HepG2 (cell line): ENCODE measurements around the gene FXR2. TPM values are rescaled to one million over a fixed set of nuclear protein-coding genes. Genes with fewer than 3 reads are reported as not detected.

Experiments
- AGO1 ChIP-seq: fragments of 200-400 bp; formaldehyde crosslinking; IDR thresholded peaks from 2 replicates; pipeline ENCODE4 v1.6.1; 2017; ENCODE audit warnings: mild to moderate bottlenecking, low read depth, low read length, moderate library complexity; ENCODE audit not compliant: poor library complexity, severe bottlenecking
- GFI1 ChIP-seq: sonication (generic); formaldehyde crosslinking; IDR thresholded peaks from 2 replicates; pipeline ENCODE4 v1.5.0; 2020; ENCODE audit warnings: missing genetic modification reagents, mild to moderate bottlenecking, borderline replicate concordance
- HIVEP1 ChIP-seq: sonication (generic); formaldehyde crosslinking; IDR thresholded peaks from 2 replicates; pipeline ENCODE4 v1.4.0; 2020; ENCODE audit warnings: mild to moderate bottlenecking, missing genetic modification reagents
- HNRNPK ChIP-seq: fragments of 200-400 bp; formaldehyde crosslinking; IDR thresholded peaks from 2 replicates; pipeline ENCODE4 v1.6.1; 2018; ENCODE audit warnings: low read length, low read depth, moderate library complexity, mild to moderate bottlenecking; ENCODE audit not compliant: poor library complexity, severe bottlenecking
- JARID2 ChIP-seq: sonication (generic); formaldehyde crosslinking; IDR thresholded peaks from 2 replicates; pipeline ENCODE4 v1.8.1; 2023; ENCODE audit warnings: missing genetic modification reagents, inconsistent platforms; ENCODE audit not compliant: insufficient replicate concordance
- MED13 ChIP-seq: sonication (generic); formaldehyde crosslinking; IDR thresholded peaks from 2 replicates; pipeline ENCODE4 v1.5.0; 2020; ENCODE audit warnings: missing genetic modification reagents
- ZNF274 ChIP-seq: sonication (generic); formaldehyde crosslinking; IDR thresholded peaks from 2 replicates; pipeline ENCODE4 v1.5.1; 2020; ENCODE audit warnings: mild to moderate bottlenecking, missing genetic modification reagents
- ZNF678 ChIP-seq: sonication (generic); formaldehyde crosslinking; IDR thresholded peaks from 2 replicates; pipeline ENCODE4 v1.4.0; 2020; ENCODE audit warnings: mild to moderate bottlenecking, missing genetic modification reagents
- ZNF816 ChIP-seq: sonication (generic); formaldehyde crosslinking; IDR thresholded peaks from 2 replicates; pipeline ENCODE4 v1.8.0; 2022; ENCODE audit warnings: missing genetic modification reagents, mild to moderate bottlenecking, borderline replicate concordance
- polyA plus RNA-seq, 8 experiments: library from polyadenylated mRNA; depleted of rRNA in 3 of 8; stranded (reverse) in 7 of 8; unstranded in 1 of 8; fragments of >200 nt; fragmentation: Illumina TruSeq in 4 of 8; extraction: Trizol in 4 of 8; gene quantifications; 2 replicates each; pipeline versions ENCODE4 v1.2.1 to v1.2.3, GENCODE V29; 2011 to 2016; ENCODE audit warnings: low read depth in 4 of 8, missing spikeins in 1 of 8, mixed read lengths in 1 of 8; ENCODE audit not compliant: insufficient read depth in 1 of 8
- total RNA-seq, 5 experiments: library from RNA; depleted of rRNA; stranded (reverse); fragments of >200 nt; fragmentation: Illumina TruSeq; extraction: Trizol; gene quantifications; 2 replicates each; pipeline ENCODE4 v1.2.3, GENCODE V29; 2016; ENCODE audit warnings: low read depth in 1 of 5
- TF ChIP-seq, protein P1 (sequence below): sonication (generic); formaldehyde crosslinking; IDR thresholded peaks from 2 replicates; pipeline ENCODE4 v1.5.0; 2020; ENCODE audit warnings: mild to moderate bottlenecking, missing genetic modification reagents, moderate library complexity
- TF ChIP-seq, protein P2 (sequence below): sonication (generic); formaldehyde crosslinking; IDR thresholded peaks from 2 replicates; pipeline ENCODE4 v1.4.0; 2020; ENCODE audit warnings: missing genetic modification reagents
- TF ChIP-seq, protein P3 (sequence below): sonication (generic); formaldehyde crosslinking; IDR thresholded peaks from 2 replicates; pipeline ENCODE4 v1.5.1; 2020; ENCODE audit warnings: mild to moderate bottlenecking, moderate library complexity, missing genetic modification reagents
- TF ChIP-seq, protein P4 (sequence below): sonication (generic); formaldehyde crosslinking; IDR thresholded peaks from 2 replicates; pipeline ENCODE4 v1.4.0; 2020; ENCODE audit warnings: missing genetic modification reagents

Gene FXR2
- total and polyA plus RNA-seq, 2 of the 13 experiments (the other 11 are each of a cell fraction or from before 2014, with no cell fraction given): 20.9 to 24.4 TPM

DNA sequence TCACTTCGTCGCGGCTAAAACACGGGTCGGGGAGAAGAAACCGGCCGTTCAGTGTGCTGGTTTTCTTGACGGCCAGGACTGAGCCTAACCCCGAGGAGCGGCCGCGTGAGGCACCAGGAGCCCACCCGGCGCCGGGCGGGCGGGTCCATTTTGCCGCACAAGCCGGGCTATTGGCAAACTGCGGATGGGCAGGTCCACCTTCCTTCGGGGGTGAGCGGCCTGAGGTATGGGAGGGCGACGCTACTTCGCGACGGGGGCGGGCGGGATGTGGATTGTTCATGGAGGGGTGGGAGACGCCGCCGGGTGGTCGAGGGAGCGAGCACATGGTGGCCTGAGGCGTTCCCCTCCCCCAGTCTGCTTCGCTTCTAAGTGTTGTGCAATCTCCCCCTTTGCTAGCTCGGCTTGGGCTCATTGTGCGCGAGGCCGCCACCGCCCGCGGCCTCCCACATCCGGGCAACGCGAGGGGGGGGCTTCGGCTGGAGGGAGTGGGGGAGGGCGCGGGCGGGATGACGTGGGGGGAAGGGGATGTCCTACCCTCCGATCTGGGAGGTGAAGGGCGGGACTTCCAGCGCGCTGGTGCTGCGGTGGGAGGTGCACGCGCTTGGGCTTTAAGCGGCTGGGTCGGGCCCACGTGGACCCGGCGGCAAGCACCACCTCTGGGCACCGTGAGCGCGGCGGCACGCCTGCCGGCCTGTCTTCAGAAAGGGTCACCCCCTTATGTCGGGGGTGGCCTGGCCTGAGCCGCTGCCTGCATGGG is 41.2 kb downstream of the FXR2 start (continued):
- peak; percentile 47; the same call in 1 of the 2 replicates for TF ChIP-seq ZNF816 (CRISPR knock-in tag)
- TF ChIP-seq HNRNPK: peak; percentile 44
- TF ChIP-seq ZNF274 (CRISPR knock-in tag): 0 out of 2 replicates have a peak, but pooled peaks have one; percentile 46
- TF ChIP-seq, protein P1, sequence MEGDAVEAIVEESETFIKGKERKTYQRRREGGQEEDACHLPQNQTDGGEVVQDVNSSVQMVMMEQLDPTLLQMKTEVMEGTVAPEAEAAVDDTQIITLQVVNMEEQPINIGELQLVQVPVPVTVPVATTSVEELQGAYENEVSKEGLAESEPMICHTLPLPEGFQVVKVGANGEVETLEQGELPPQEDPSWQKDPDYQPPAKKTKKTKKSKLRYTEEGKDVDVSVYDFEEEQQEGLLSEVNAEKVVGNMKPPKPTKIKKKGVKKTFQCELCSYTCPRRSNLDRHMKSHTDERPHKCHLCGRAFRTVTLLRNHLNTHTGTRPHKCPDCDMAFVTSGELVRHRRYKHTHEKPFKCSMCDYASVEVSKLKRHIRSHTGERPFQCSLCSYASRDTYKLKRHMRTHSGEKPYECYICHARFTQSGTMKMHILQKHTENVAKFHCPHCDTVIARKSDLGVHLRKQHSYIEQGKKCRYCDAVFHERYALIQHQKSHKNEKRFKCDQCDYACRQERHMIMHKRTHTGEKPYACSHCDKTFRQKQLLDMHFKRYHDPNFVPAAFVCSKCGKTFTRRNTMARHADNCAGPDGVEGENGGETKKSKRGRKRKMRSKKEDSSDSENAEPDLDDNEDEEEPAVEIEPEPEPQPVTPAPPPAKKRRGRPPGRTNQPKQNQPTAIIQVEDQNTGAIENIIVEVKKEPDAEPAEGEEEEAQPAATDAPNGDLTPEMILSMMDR (CRISPR knock-in tag): peak; percentile 21; the same call in 1 of the 2 replicates
- TF ChIP-seq GFI1 (CRISPR knock-in tag): peak; percentile 18; the same call in 1 of the 2 replicates
- TF ChIP-seq ZNF678 (CRISPR knock-in tag): no peak
- no peak; the same call in 1 of the 2 replicates for TF ChIP-seq MED13
- no peak for TF ChIP-seq JARID2 (CRISPR knock-in tag)
- TF ChIP-seq, protein P2, sequence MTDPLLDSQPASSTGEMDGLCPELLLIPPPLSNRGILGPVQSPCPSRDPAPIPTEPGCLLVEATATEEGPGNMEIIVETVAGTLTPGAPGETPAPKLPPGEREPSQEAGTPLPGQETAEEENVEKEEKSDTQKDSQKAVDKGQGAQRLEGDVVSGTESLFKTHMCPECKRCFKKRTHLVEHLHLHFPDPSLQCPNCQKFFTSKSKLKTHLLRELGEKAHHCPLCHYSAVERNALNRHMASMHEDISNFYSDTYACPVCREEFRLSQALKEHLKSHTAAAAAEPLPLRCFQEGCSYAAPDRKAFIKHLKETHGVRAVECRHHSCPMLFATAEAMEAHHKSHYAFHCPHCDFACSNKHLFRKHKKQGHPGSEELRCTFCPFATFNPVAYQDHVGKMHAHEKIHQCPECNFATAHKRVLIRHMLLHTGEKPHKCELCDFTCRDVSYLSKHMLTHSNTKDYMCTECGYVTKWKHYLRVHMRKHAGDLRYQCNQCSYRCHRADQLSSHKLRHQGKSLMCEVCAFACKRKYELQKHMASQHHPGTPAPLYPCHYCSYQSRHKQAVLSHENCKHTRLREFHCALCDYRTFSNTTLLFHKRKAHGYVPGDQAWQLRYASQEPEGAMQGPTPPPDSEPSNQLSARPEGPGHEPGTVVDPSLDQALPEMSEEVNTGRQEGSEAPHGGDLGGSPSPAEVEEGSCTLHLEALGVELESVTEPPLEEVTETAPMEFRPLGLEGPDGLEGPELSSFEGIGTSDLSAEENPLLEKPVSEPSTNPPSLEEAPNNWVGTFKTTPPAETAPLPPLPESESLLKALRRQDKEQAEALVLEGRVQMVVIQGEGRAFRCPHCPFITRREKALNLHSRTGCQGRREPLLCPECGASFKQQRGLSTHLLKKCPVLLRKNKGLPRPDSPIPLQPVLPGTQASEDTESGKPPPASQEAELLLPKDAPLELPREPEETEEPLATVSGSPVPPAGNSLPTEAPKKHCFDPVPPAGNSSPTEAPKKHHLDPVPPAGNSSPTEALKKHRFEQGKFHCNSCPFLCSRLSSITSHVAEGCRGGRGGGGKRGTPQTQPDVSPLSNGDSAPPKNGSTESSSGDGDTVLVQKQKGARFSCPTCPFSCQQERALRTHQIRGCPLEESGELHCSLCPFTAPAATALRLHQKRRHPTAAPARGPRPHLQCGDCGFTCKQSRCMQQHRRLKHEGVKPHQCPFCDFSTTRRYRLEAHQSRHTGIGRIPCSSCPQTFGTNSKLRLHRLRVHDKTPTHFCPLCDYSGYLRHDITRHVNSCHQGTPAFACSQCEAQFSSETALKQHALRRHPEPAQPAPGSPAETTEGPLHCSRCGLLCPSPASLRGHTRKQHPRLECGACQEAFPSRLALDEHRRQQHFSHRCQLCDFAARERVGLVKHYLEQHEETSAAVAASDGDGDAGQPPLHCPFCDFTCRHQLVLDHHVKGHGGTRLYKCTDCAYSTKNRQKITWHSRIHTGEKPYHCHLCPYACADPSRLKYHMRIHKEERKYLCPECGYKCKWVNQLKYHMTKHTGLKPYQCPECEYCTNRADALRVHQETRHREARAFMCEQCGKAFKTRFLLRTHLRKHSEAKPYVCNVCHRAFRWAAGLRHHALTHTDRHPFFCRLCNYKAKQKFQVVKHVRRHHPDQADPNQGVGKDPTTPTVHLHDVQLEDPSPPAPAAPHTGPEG: peak; percentile 75
- peak; percentile 75 for TF ChIP-seq AGO1
- TF ChIP-seq, protein P3, sequence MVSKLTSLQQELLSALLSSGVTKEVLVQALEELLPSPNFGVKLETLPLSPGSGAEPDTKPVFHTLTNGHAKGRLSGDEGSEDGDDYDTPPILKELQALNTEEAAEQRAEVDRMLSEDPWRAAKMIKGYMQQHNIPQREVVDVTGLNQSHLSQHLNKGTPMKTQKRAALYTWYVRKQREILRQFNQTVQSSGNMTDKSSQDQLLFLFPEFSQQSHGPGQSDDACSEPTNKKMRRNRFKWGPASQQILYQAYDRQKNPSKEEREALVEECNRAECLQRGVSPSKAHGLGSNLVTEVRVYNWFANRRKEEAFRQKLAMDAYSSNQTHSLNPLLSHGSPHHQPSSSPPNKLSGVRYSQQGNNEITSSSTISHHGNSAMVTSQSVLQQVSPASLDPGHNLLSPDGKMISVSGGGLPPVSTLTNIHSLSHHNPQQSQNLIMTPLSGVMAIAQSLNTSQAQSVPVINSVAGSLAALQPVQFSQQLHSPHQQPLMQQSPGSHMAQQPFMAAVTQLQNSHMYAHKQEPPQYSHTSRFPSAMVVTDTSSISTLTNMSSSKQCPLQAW: peak; percentile 52; the same call in 1 of the 2 replicates
- TF ChIP-seq, protein P4, sequence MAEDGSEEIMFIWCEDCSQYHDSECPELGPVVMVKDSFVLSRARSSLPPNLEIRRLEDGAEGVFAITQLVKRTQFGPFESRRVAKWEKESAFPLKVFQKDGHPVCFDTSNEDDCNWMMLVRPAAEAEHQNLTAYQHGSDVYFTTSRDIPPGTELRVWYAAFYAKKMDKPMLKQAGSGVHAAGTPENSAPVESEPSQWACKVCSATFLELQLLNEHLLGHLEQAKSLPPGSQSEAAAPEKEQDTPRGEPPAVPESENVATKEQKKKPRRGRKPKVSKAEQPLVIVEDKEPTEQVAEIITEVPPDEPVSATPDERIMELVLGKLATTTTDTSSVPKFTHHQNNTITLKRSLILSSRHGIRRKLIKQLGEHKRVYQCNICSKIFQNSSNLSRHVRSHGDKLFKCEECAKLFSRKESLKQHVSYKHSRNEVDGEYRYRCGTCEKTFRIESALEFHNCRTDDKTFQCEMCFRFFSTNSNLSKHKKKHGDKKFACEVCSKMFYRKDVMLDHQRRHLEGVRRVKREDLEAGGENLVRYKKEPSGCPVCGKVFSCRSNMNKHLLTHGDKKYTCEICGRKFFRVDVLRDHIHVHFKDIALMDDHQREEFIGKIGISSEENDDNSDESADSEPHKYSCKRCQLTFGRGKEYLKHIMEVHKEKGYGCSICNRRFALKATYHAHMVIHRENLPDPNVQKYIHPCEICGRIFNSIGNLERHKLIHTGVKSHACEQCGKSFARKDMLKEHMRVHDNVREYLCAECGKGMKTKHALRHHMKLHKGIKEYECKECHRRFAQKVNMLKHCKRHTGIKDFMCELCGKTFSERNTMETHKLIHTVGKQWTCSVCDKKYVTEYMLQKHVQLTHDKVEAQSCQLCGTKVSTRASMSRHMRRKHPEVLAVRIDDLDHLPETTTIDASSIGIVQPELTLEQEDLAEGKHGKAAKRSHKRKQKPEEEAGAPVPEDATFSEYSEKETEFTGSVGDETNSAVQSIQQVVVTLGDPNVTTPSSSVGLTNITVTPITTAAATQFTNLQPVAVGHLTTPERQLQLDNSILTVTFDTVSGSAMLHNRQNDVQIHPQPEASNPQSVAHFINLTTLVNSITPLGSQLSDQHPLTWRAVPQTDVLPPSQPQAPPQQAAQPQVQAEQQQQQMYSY: peak; percentile 70; the same call in 1 of the 2 replicates
- peak; percentile 84; the same call in 1 of the 2 replicates for TF ChIP-seq HIVEP1 (CRISPR knock-in tag)
